ENCODE measurements around the gene ASCC2.
"Not testable (repeated sequence)": the region's sequence is repeated elsewhere in the genome, so short reads cannot be mapped to it uniquely, and the experiment has no call there.

ASCC2 gene

DNA sequence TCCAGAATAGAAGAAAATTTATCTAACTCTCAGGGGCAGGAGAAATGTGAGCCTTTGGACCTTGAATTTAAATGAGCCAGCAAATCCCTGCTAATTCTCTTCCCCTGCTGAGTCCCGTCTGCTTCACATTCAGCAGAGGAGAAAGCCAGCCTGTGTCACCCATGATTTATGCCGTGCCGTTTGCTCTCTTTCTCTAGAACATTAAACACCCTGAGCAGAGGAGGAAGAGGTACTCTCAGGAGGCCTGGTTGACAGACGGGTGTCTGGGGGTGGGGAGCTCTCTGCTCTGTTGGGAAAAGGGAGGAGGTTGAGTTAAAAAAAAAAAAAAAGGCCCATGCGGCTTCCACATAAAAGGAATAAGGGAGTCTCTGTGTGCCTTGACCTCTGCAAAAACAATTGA lies 33.6 kb upstream of the ASCC2 start:
- no peaks in the 10 kb centered on the region for H3K9me3 Mint-ChIP-seq
- no peak for DNase-seq (ENCODE audit: low spot score in 2 of 2)
- H3K4me1 Mint-ChIP-seq = peaks cover 5% of the 10 kb centered on the region
- no peak overlapping the region for H3K27ac Mint-ChIP-seq (ENCODE audit: low read depth)
- H3K27me3 Mint-ChIP-seq = peaks cover 19% of the 10 kb centered on the region
- no peaks in the 10 kb centered on the region for H3K36me3 Mint-ChIP-seq (ENCODE audit: insufficient read depth)
- H3K4me3 Mint-ChIP-seq = no peak overlapping the region
- ATAC-seq (replicated peaks; ENCODE audit: extremely low read depth, poor library complexity, severe bottlenecking) = no peak

DNA sequence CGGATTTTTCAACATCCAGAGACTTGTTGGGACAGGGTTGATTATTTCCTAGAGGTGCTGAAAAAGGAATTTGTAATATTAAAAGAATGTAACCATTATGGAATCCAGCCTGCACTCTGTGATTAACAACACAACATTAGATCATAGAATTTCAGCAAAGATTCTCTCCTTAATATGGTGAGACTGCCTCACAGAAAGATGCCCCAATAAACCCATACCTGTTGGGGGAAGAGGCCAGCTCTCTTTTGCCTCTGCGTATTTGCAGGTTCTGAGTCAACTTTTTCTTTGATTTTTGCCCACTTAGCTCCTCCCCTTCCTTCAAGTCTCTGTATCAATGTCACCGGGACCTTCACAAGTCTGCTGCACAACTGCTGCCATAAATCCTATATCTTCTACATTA lies 32.5 kb upstream of the ASCC2 start:
- Mint-ChIP-seq H3K9me3 (no peaks in the 10 kb centered on the region), H3K36me3 (ENCODE audit: insufficient read depth) (no peaks in the 10 kb centered on the region), H3K27ac (ENCODE audit: low read depth) (no peak overlapping the region), H3K27me3 (peaks cover 19% of the 10 kb centered on the region), H3K4me1 (peaks cover 5% of the 10 kb centered on the region), H3K4me3 (no peak overlapping the region)
- ATAC-seq (replicated peaks; ENCODE audit: extremely low read depth, poor library complexity, severe bottlenecking) = no peak
- no peak for DNase-seq (ENCODE audit: low spot score in 2 of 2)

DNA sequence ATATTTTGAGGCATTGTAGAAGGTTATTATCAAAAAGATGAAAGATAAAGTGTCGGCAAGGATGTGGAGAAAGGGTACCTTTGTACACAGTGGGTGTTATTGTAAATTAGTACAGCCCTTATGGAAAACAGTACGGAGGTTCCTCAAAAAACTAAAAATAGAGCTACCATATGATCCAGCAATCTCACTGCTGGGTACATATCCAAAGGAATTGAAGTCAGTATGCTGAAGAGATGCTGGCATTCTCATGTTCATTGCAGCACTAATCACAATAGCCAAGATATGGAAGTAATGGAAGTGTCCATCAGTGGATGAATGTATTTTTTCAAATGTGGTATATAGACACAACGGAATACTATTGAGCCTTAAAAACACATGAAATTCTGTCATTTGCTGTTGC lies 29.8 kb upstream of the ASCC2 start:
- Mint-ChIP-seq H3K36me3 (ENCODE audit: insufficient read depth) (no peaks in the 10 kb centered on the region), H3K27ac (ENCODE audit: low read depth) (no peak overlapping the region), H3K4me1 (no peaks in the 10 kb centered on the region), H3K4me3 (no peak overlapping the region), H3K9me3 (no peaks in the 10 kb centered on the region), H3K27me3 (peaks cover 19% of the 10 kb centered on the region)
- ATAC-seq (replicated peaks; ENCODE audit: extremely low read depth, poor library complexity, severe bottlenecking) = no peak
- DNase-seq (ENCODE audit: low spot score in 2 of 2) = no peak

DNA sequence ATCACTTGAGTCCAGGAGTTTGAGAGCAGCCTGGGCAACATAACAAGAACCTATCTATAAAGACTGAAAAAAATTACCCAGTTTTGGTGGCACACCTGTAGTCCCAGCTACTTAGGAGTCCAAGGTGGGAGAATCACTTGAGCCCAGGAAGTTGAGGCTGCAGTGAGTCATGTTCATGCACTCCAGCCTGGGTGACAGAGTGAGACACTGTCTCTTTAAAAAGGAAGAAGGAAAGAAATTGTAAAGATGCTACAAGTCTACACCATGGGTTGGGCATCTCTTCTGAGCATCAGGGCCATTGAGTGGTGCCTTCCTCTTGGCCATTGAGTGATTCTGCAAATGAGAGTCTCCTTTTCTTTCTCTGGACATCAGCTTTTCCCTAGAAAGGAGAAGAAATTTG lies 29.2 kb upstream of the ASCC2 start:
- Mint-ChIP-seq H3K36me3 (ENCODE audit: insufficient read depth) (no peaks in the 10 kb centered on the region), H3K27me3 (peaks cover 19% of the 10 kb centered on the region), H3K4me3 (no peak overlapping the region), H3K4me1 (no peaks in the 10 kb centered on the region), H3K9me3 (no peaks in the 10 kb centered on the region), H3K27ac (ENCODE audit: low read depth) (no peak overlapping the region)
- ATAC-seq (replicated peaks; ENCODE audit: extremely low read depth, poor library complexity, severe bottlenecking) = no peak
- DNase-seq (ENCODE audit: low spot score in 2 of 2) = no peak

DNA sequence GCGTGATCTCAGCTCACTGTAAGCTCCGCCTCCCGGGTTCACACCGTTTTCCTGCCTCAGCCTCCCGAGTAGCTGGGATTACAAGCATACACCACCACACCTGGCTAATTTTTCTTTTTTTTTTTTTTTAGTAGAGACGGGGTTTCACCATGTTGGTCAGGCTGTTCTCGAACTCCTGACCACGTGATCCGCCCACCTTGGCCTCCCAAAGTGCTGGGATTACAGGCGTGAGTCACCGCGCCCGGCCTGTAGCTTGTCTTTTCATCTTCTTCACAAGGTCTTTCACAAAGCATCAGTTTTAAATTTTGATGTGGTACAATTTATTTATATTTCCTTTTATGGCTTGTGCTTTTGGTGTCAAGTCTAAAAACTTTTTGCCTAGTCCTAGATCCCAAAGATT lies 27.5 kb upstream of the ASCC2 start:
- H3K9me3 Mint-ChIP-seq; H3K4me1 Mint-ChIP-seq; H3K36me3 Mint-ChIP-seq (ENCODE audit: insufficient read depth); H3K4me3 Mint-ChIP-seq; DNase-seq (ENCODE audit: low spot score in 2 of 2); ATAC-seq (replicated peaks; ENCODE audit: extremely low read depth, poor library complexity, severe bottlenecking); H3K27ac Mint-ChIP-seq (ENCODE audit: low read depth): not testable (repeated sequence)
- H3K27me3 Mint-ChIP-seq = peaks cover 19% of the 10 kb centered on the region

DNA sequence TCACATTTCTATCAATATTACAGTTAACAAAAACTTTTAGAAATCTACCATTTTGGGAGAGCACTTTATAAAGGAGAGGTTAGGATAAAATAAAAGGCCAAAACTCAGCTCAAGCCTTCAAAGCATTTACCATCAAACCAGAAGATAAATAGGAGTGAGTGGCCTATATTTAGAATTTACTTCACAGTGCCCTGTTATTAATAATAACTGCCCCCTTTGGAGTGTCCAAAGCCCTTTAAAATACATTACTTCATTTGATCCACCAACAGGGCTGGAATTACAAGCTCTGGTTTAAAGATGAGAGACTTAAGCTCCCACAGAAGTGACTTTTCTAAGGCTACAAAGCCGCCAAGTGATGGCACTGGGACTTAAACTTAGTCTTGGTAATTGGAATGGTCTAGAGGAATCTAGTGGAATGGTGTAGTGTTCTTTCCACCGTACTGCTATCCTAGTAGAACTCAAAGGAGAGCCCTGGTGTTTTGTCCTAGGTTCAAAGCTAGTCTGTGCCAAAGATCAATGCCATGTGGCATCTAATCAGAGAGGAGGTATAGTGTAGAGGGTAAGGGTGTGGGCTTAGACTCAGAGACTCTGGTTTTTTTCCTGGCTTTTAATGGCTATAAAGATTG lies 23.7 kb upstream of the ASCC2 start:
- H3K4me3 Mint-ChIP-seq = no peak overlapping the region
- H3K36me3 Mint-ChIP-seq (ENCODE audit: insufficient read depth) = no peaks in the 10 kb centered on the region
- no peak for DNase-seq (ENCODE audit: low spot score in 2 of 2)
- no peaks in the 10 kb centered on the region for H3K4me1 Mint-ChIP-seq
- H3K9me3 Mint-ChIP-seq = no peaks in the 10 kb centered on the region
- no peaks in the 10 kb centered on the region for H3K27me3 Mint-ChIP-seq
- H3K27ac Mint-ChIP-seq (ENCODE audit: low read depth) = no peak overlapping the region
- ATAC-seq (replicated peaks; ENCODE audit: extremely low read depth, poor library complexity, severe bottlenecking) = no peak

DNA sequence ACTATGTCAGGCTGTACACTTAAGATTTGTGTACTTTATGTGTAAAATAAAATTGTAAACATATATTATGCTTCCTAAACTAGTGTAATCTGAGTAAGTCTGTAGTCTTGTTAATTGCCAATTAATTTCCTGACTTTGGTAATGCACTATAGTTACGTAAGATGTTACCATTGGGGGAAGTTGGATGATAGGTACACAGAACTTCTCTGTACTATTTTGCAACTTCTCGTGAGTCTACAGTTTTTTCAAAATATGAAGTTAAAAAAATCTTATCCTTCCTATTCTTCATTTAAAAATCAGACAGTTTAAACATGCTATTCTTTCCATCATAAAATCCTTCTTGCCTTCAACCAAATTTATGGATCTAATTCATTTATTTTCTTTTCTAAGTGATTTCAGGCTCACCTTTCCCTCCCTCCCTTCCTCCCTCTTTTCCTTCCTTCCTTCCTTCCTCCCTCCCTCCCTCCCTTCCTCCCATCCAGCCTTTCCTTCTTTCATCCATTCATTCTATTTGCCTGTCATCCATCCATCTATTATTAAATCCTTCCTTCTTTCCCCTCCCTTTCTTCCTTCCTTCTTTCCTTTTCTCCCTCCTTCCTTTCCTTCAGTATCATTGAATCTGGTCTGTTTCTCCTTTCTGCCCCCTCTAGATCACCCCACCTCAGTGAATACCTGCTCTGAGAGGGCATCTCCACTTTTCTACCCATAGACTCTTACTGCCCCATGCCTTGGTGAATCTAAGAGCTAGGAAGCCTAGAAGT lies 22.1 kb upstream of the ASCC2 start:
- Mint-ChIP-seq H3K36me3 (ENCODE audit: insufficient read depth) (no peaks in the 10 kb centered on the region), H3K27ac (ENCODE audit: low read depth) (no peak overlapping the region), H3K27me3 (no peaks in the 10 kb centered on the region), H3K9me3 (no peaks in the 10 kb centered on the region), H3K4me1 (no peaks in the 10 kb centered on the region), H3K4me3 (no peak overlapping the region)
- ATAC-seq (replicated peaks; ENCODE audit: extremely low read depth, poor library complexity, severe bottlenecking) (no peak), DNase-seq (ENCODE audit: low spot score in 2 of 2) (no peak)

DNA sequence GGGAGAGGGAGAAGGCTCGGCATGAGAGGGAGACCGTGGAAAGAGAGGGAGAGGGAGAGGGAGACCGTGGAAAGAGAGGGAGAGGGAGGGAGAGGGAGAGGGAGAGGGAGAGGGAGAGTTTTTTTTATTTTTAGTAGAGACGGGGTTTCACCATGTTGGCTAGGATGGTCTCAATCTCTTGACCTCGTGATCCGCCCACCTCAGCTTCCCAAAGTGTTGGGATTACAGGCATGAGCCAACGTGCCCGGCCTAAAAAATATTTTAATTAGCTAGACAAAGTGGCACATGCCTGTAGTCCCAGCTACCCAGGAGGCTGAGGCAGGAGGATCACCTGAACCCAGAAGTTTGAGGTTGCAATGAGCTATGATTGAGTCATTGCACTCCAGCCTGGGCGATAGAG lies 21.0 kb upstream of the ASCC2 start:
- not testable (repeated sequence) for H3K4me1 Mint-ChIP-seq; H3K4me3 Mint-ChIP-seq; H3K36me3 Mint-ChIP-seq (ENCODE audit: insufficient read depth); DNase-seq (ENCODE audit: low spot score in 2 of 2); ATAC-seq (replicated peaks; ENCODE audit: extremely low read depth, poor library complexity, severe bottlenecking); H3K27me3 Mint-ChIP-seq; H3K9me3 Mint-ChIP-seq; H3K27ac Mint-ChIP-seq (ENCODE audit: low read depth)

DNA sequence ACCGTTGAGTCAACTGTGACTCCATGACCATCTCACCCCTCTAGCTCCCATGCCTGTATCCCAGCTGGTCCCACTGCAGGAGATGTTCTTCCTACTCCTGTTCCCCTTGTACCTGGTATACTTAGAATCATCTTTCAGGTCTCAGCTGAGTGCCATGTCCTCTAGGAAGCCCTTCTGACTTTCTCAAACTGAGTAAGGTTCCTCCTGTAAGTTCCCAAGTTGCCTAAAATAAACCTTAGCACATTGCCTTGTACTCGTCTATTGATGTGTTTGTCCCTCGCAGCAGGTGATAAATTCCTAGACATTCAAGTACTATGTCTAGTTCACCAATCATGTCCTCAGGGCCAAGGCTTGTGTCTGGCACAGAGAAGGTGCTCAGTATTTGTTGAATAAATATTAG lies 18.4 kb upstream of the ASCC2 start:
- H3K9me3 Mint-ChIP-seq = no peaks in the 10 kb centered on the region
- no peak for DNase-seq (ENCODE audit: low spot score in 2 of 2)
- ATAC-seq (replicated peaks; ENCODE audit: extremely low read depth, poor library complexity, severe bottlenecking) = no peak
- H3K27me3 Mint-ChIP-seq = peaks cover 8% of the 10 kb centered on the region
- no peaks in the 10 kb centered on the region for H3K4me1 Mint-ChIP-seq
- no peak overlapping the region for H3K4me3 Mint-ChIP-seq
- H3K27ac Mint-ChIP-seq (ENCODE audit: low read depth) = no peak overlapping the region
- no peaks in the 10 kb centered on the region for H3K36me3 Mint-ChIP-seq (ENCODE audit: insufficient read depth)

DNA sequence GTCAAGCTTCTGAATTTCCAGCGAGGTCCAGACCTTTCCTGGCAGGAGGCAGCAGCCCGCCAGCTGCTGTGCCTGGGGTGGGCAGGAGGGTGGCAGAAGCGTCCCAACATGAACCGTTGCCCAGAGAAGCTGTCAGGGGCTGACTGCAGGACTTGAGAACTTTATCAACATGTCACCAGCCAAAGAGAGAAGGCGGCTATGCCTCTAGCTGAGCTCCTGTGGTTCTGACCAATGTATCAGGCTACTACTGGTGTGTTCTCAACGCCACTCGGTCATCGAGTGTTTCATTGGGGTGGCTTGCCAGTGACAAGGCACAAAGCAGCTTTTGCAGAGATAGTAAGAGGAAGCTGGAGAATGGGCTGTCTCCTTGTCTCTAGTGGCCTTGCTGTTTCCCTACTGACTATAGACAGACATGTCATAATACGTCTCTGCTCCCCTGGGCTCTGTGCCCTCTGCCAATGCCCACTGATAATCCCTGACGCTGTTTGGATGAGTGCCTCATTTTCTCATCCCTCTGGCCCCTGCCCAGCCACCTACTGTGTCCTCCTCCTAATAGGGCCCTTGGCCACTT lies 17.6 kb upstream of the ASCC2 start:
- Mint-ChIP-seq H3K4me1 (no peaks in the 10 kb centered on the region), H3K27ac (ENCODE audit: low read depth) (no peak overlapping the region), H3K9me3 (no peaks in the 10 kb centered on the region), H3K4me3 (no peak overlapping the region), H3K36me3 (ENCODE audit: insufficient read depth) (no peaks in the 10 kb centered on the region), H3K27me3 (peaks cover 8% of the 10 kb centered on the region)
- DNase-seq (ENCODE audit: low spot score in 2 of 2) (no peak), ATAC-seq (replicated peaks; ENCODE audit: extremely low read depth, poor library complexity, severe bottlenecking) (no peak)

DNA sequence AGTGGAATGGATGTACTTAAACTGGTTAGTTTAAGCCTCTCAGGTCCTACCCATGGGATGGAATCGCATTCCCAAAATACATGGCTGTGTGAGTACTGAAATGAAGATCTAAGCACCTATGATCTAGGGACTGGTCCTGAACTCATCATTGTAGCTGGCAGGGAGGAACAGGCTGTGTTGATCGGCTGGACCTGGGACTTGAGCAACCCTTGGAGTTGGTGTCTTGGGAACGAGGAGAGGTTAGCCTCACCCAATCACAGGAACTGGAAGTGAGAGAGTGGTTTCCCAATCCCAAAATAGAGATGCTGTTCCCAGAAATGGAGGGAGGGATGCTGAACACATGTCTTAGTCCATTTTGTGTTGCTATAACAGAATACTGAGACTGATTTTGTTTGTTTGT lies 16.4 kb upstream of the ASCC2 start:
- DNase-seq (ENCODE audit: low spot score in 2 of 2) (no peak), ATAC-seq (replicated peaks; ENCODE audit: extremely low read depth, poor library complexity, severe bottlenecking) (no peak)
- Mint-ChIP-seq H3K36me3 (ENCODE audit: insufficient read depth) (no peaks in the 10 kb centered on the region), H3K4me3 (no peak overlapping the region), H3K4me1 (no peaks in the 10 kb centered on the region), H3K27ac (ENCODE audit: low read depth) (no peak overlapping the region), H3K9me3 (no peaks in the 10 kb centered on the region), H3K27me3 (peaks cover 8% of the 10 kb centered on the region)

DNA sequence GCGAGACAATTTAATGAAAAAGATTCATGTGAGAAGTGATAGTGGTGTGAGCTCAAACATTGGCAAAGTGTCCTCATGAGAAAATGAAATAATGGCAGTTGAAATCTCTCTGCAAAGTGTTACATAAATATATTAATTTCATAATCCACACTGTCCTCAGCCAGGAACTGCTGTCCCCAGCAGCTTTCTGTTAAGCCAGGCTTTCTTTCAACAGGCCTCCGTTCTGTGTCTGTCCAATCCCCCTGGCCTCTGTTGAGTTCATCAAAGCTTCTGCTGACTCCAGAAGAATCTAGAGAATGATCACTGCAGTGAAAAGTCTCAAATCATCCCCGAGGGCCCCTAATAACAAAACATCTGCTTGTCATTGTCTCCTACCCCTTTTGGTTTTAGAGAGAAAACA lies 10.0 kb upstream of the ASCC2 start:
- ATAC-seq (replicated peaks; ENCODE audit: extremely low read depth, poor library complexity, severe bottlenecking) = no peak
- Mint-ChIP-seq H3K4me3 (no peak overlapping the region), H3K27ac (ENCODE audit: low read depth) (no peak overlapping the region), H3K9me3 (no peaks in the 10 kb centered on the region), H3K4me1 (no peaks in the 10 kb centered on the region), H3K36me3 (ENCODE audit: insufficient read depth) (no peaks in the 10 kb centered on the region), H3K27me3 (no peaks in the 10 kb centered on the region)
- DNase-seq (ENCODE audit: low spot score in 2 of 2) = no peak

DNA sequence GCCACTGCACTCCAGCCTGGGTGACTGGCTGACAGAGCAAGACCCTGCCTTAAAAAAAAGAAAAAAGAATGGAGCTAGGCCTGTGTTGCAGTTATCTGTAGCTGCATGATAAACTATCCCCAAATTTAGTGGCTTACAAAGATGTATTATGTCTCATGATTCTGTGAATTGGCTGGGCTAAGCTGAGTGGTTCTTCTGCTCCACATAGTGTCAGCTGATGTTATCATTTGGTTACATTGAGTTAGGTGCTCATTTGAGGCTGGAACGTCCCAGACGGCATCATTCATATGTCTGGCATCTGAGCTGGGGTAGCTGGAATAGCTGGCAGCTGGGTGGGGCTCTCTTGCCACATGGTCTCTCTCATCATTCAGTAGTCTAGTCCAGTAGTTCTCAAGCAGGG lies 8.2 kb upstream of the ASCC2 start:
- H3K27ac Mint-ChIP-seq (ENCODE audit: low read depth) = no peak overlapping the region
- H3K4me3 Mint-ChIP-seq = no peak overlapping the region
- ATAC-seq (replicated peaks; ENCODE audit: extremely low read depth, poor library complexity, severe bottlenecking) (no peak), DNase-seq (ENCODE audit: low spot score in 2 of 2) (no peak)
- H3K9me3 Mint-ChIP-seq = no peaks in the 10 kb centered on the region
- H3K36me3 Mint-ChIP-seq (ENCODE audit: insufficient read depth) = no peaks in the 10 kb centered on the region
- no peaks in the 10 kb centered on the region for H3K27me3 Mint-ChIP-seq
- no peaks in the 10 kb centered on the region for H3K4me1 Mint-ChIP-seq
